Measurements from ENCODE around the gene GABBR1.

GRCh38 chr6:29641430-29642148, 8.6 kb upstream of the GABBR1 start:
- TF ChIP-seq CTCF (conservative IDR thresholded peaks at IDR 0.05) (no peak), EZH2 (IDR thresholded peaks at IDR 0.05; ENCODE audit: low read depth) (no peak)
